ENCODE data around the gene VAMP5. TPM values are rescaled to one million over a fixed set of nuclear protein-coding genes. Genes with fewer than 3 reads are reported as not detected.
"Not testable (repeated sequence)": the region's sequence is repeated elsewhere in the genome, so short reads cannot be mapped to it uniquely, and the experiment has no call there.

VAMP5 gene
- total and polyA plus RNA-seq, 4 donors, result 9.7 to 74.6 (median 40.2) TPM

DNA sequence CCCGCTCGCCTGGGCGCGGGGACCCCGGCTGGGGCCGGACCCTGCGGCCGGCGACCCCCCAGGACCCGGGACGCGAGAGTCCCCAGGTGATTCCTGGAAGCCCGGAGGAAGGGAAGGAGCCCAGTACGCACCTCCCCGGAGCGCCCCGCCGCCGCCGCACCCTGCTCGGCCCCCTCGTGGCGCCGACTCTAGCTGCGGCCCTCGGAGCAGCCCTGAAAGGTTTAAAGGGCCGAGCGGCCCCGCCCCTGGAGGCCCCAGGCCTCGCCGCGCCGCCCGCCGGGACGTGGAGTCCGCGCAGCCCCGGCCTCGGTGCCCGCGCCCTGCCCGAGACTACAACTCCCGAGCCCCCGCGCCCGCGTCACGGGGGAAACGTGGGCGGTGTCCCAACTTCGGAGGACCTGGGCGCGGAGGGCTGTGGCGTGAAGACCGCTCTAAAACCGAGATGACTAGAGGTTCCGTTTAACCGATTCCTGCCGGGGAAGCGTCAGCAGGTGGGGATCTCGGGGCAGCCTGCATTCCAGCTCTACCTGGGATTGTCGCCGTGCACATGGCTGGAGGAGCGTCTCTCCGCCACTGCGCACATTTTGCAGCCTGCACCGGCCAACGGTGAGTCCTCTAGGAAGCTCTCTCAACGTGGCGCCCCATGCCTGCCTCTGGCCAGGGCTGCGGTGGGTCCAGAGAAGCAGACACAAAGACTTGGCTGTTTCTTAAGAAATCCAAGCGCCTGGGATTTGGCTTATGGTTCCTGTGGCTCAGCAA is 18.4 kb downstream of the VAMP5 start, which contains the start of gene TMEM150A:
Gene TMEM150A (minus strand): TSS at position 223 of the 759 bp plus-strand sequence. CDS start 750 bp downstream, outside the sequence.
- H3K4me1 ChIP-seq (ENCODE audit: control insufficient read depth in 4 of 4, insufficient read depth in 4 of 4, low read length in 3 of 4), result peaks cover 9 to 58% (median 47%) of the 10 kb centered on the region in 4 donors
- H3K9me3 ChIP-seq (ENCODE audit: control insufficient read depth in 4 of 4, low read length in 3 of 4), result no peaks in the 10 kb centered on the region

DNA sequence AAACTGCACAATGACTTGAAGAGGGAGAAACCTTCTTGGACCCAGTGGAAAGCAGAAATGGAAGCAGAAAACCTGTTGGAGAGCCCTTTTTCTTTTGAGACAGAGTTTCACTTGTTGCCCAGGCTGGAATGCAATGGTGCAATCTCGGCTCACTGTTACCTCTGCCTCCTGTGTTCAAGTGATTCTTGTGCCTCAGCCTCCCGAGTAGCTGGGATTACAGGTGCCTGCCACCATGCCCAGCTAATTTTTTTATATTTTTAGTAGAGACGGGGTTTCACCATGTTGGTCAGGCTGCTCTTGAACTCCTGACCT is 19.9 kb downstream of the VAMP5 start:
- H3K9ac ChIP-seq (ENCODE audit: low read depth in 1 of 2, low read length in 2 of 2); H3K27me3 ChIP-seq (ENCODE audit: control insufficient read depth in 4 of 4, insufficient read depth in 4 of 4, low read length in 3 of 4); H3K27ac ChIP-seq (ENCODE audit: low read depth in 1 of 2, low read length in 2 of 2); H3K4me3 ChIP-seq (ENCODE audit: low read depth in 1 of 3, low read length in 3 of 3); H3K9me3 ChIP-seq (ENCODE audit: control insufficient read depth in 4 of 4, low read length in 3 of 4); DNase-seq (ENCODE audit: low spot score): not testable (repeated sequence)
- peaks cover 0 to 12% (median 7%) of the 10 kb centered on the region in 4 donors for H3K36me3 ChIP-seq (ENCODE audit: control insufficient read depth in 4 of 4, insufficient read depth in 3 of 4, low read depth in 1 of 4, low read length in 3 of 4)
- H3K4me1 ChIP-seq (ENCODE audit: control insufficient read depth in 4 of 4, insufficient read depth in 4 of 4, low read length in 3 of 4), result peaks cover 5 to 61% (median 46%) of the 10 kb centered on the region in 4 donors
- WGBS, result 57% methylated on average over 3 of the region's 3 CpGs

More for the DNA sequence above, 18.4 kb downstream of the VAMP5 start, which contains the start of gene TMEM150A:
- peak; percentile 83 for DNase-seq (ENCODE audit: low spot score)
- H3K4me3 ChIP-seq (ENCODE audit: low read depth in 1 of 3, low read length in 3 of 3), result peak within 1 kb of the TSS; percentile 88 to 95 (median 95)
- TF ChIP-seq RAD21 (IDR thresholded peaks at IDR 0.05) (peak in 1 of 2 donors; percentile 17), NR2F2 (IDR thresholded peaks at IDR 0.05) (no peak), RXRA (IDR thresholded peaks at IDR 0.05) (no peak), TAF1 (conservative IDR thresholded peaks at IDR 0.05) (no peak), EGR1 (IDR thresholded peaks at IDR 0.05; ENCODE audit: low read depth in 2 of 2) (peak in 1 of 2 donors; percentile 66), HNF4G (IDR thresholded peaks at IDR 0.05) (no peak)
- TF ChIP-seq, protein P1, sequence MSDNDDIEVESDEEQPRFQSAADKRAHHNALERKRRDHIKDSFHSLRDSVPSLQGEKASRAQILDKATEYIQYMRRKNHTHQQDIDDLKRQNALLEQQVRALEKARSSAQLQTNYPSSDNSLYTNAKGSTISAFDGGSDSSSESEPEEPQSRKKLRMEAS (IDR thresholded peaks at IDR 0.05), result peak; percentile 49
- TF ChIP-seq, protein P2, sequence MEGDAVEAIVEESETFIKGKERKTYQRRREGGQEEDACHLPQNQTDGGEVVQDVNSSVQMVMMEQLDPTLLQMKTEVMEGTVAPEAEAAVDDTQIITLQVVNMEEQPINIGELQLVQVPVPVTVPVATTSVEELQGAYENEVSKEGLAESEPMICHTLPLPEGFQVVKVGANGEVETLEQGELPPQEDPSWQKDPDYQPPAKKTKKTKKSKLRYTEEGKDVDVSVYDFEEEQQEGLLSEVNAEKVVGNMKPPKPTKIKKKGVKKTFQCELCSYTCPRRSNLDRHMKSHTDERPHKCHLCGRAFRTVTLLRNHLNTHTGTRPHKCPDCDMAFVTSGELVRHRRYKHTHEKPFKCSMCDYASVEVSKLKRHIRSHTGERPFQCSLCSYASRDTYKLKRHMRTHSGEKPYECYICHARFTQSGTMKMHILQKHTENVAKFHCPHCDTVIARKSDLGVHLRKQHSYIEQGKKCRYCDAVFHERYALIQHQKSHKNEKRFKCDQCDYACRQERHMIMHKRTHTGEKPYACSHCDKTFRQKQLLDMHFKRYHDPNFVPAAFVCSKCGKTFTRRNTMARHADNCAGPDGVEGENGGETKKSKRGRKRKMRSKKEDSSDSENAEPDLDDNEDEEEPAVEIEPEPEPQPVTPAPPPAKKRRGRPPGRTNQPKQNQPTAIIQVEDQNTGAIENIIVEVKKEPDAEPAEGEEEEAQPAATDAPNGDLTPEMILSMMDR (IDR thresholded peaks at IDR 0.05; ENCODE audit: low read depth, low read length, missing input control), result peak; percentile 26
- TF ChIP-seq, protein P3, sequence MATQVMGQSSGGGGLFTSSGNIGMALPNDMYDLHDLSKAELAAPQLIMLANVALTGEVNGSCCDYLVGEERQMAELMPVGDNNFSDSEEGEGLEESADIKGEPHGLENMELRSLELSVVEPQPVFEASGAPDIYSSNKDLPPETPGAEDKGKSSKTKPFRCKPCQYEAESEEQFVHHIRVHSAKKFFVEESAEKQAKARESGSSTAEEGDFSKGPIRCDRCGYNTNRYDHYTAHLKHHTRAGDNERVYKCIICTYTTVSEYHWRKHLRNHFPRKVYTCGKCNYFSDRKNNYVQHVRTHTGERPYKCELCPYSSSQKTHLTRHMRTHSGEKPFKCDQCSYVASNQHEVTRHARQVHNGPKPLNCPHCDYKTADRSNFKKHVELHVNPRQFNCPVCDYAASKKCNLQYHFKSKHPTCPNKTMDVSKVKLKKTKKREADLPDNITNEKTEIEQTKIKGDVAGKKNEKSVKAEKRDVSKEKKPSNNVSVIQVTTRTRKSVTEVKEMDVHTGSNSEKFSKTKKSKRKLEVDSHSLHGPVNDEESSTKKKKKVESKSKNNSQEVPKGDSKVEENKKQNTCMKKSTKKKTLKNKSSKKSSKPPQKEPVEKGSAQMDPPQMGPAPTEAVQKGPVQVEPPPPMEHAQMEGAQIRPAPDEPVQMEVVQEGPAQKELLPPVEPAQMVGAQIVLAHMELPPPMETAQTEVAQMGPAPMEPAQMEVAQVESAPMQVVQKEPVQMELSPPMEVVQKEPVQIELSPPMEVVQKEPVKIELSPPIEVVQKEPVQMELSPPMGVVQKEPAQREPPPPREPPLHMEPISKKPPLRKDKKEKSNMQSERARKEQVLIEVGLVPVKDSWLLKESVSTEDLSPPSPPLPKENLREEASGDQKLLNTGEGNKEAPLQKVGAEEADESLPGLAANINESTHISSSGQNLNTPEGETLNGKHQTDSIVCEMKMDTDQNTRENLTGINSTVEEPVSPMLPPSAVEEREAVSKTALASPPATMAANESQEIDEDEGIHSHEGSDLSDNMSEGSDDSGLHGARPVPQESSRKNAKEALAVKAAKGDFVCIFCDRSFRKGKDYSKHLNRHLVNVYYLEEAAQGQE (IDR thresholded peaks at IDR 0.05), result peak; percentile 10
- TF ChIP-seq, protein P4, sequence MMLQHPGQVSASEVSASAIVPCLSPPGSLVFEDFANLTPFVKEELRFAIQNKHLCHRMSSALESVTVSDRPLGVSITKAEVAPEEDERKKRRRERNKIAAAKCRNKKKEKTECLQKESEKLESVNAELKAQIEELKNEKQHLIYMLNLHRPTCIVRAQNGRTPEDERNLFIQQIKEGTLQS (IDR thresholded peaks at IDR 0.05), result no peak
- WGBS, result under 1% methylated on average over 73 of the region's 73 CpGs
- peak within 1 kb of the TSS; percentile 78 to 80 for H3K27ac ChIP-seq (ENCODE audit: low read depth in 1 of 2, low read length in 2 of 2)
- peaks cover 0 to 12% (median 6%) of the 10 kb centered on the region in 4 donors for H3K36me3 ChIP-seq (ENCODE audit: control insufficient read depth in 4 of 4, insufficient read depth in 3 of 4, low read depth in 1 of 4, low read length in 3 of 4)
- no peaks in the 10 kb centered on the region for H3K27me3 ChIP-seq (ENCODE audit: control insufficient read depth in 4 of 4, insufficient read depth in 4 of 4, low read length in 3 of 4)
- H3K9ac ChIP-seq (ENCODE audit: low read depth in 1 of 2, low read length in 2 of 2), result peak within 1 kb of the TSS; percentile 67 to 83
